GM12874 (cell line): ENCODE data around the gene RARB.

ENCODE experiments used
- TF ChIP-seq, protein P1 (sequence below): IDR thresholded peaks from 2 replicates; pipeline ENCODE4 v1.5.1; 2011; ENCODE audit warnings: low read depth, mild to moderate bottlenecking, control low read depth, low read length, moderate library complexity; ENCODE audit not compliant: insufficient read depth

Gene RARB

DNA sequence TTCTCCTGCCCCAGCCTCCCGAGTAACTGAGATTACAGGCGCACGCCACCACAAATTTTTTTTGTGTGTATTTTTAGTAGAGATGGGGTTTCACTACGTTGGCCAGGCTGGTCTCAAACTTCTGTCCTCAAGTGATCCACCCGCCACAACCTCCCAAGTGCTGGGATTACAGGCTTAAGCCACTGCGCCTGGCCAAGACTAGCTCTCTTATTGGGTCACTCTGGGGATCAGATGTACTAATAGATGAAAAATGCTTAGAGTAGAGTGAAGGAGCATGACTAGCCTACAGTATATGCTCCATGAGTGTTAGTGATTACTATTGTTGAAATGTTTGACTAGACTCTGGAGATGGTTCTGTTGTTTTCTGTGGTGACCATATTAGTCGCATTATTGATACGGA, 21.8 kb downstream of the RARB start:
- TF ChIP-seq, protein P1, sequence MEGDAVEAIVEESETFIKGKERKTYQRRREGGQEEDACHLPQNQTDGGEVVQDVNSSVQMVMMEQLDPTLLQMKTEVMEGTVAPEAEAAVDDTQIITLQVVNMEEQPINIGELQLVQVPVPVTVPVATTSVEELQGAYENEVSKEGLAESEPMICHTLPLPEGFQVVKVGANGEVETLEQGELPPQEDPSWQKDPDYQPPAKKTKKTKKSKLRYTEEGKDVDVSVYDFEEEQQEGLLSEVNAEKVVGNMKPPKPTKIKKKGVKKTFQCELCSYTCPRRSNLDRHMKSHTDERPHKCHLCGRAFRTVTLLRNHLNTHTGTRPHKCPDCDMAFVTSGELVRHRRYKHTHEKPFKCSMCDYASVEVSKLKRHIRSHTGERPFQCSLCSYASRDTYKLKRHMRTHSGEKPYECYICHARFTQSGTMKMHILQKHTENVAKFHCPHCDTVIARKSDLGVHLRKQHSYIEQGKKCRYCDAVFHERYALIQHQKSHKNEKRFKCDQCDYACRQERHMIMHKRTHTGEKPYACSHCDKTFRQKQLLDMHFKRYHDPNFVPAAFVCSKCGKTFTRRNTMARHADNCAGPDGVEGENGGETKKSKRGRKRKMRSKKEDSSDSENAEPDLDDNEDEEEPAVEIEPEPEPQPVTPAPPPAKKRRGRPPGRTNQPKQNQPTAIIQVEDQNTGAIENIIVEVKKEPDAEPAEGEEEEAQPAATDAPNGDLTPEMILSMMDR = no peak

DNA sequence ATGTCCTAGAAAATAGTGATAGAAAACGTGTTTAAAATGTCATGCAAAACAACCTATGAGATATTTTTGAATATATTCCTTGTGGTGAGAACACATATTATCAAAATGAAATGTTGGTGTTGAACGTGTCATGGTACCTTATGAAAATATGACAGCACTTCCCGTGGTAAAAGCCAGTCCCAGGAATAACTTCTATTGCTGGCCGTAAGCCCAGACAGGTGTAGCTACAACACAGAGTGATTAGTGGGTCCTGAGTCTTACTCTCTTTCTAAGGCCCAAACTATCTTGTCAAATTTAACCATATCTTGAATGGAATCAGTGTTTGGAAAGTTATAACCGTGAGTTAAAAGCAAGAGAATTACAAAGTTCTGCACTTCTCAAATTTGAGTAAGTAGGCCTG, 24.1 kb downstream of the RARB start:
- TF ChIP-seq, protein P1 = no peak

DNA sequence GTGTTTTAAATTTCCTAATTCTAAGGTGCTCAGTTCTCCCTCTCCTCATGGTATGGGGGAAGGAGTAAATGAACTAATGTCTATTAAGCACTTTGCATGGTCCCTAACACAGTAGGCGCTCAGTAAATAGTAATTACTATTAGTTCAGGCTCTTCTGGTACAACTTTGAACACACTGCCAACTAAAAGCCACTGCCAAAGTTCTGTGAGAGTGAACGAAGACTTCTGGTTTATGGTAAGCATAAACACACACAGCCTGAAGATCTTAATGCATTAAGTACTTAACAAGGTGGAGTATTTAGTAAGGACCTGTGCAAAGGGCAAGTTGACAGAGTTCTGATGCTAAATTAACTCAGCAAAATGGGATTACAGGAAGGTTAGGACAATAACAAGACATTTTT, 24.7 kb downstream of the RARB start:
- TF ChIP-seq, protein P1 = no peak

DNA sequence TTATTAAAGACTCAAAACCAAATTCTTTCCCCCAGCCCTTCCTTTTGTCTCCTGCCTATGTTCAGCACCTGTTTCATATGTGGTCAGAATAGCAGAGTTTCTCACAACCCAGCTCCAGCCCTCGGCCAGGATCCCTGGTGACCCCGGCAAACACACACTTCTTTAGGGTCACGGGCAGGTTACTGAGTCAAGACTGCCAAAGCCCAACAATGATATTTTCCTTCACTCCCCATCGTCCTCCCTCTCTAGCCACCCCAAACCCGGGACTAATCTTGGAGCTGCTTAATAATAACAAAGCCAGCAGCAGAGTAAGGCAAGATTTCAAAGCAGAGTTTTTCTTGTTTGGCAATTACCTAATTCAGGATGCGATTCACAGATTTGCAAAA, 25.5 kb downstream of the RARB start:
- TF ChIP-seq, protein P1 = no peak

DNA sequence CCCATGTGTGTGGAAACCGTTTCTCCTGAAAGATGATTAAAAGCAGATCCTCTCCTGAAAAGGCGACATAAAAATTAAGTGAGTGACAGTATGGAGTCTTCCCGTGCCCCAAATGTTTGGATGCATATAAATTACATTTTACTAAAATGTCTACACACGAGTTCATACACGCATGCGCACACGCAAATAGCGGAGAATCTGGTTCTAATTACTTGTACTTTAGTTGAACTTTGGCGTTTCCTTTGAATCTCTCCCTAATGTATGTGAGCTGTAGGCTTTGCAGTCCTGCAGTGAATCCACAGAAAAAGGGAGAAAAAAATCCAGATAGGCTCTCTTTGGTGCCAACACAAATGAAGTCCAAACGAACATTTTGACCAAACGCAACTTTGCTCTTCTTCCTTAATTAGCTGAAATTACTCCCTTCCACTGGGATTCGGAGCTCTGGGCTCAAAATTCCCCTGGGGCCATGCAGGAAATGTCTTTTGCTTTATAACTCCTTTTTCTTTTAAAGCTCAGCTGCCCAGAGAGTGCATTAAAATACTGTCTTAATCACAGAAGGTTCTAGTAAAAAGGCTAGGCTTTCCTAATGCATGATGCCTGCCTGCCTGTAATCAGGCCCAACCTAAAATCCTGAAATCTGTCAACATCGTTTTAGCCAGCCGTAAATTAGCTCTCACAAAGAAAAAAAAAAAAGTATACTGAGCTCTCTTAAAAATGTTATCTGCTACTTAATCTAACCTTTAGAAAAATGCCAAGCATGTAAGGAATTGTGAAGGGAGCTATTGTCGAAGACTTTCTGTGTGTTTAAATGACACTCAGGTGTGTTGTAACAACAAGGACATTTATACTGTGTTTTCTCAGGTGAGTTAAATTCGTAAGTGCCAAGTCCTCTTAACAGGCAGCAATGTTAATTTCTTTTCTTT, 26.2 kb downstream of the RARB start:
- TF ChIP-seq, protein P1 = no peak

DNA sequence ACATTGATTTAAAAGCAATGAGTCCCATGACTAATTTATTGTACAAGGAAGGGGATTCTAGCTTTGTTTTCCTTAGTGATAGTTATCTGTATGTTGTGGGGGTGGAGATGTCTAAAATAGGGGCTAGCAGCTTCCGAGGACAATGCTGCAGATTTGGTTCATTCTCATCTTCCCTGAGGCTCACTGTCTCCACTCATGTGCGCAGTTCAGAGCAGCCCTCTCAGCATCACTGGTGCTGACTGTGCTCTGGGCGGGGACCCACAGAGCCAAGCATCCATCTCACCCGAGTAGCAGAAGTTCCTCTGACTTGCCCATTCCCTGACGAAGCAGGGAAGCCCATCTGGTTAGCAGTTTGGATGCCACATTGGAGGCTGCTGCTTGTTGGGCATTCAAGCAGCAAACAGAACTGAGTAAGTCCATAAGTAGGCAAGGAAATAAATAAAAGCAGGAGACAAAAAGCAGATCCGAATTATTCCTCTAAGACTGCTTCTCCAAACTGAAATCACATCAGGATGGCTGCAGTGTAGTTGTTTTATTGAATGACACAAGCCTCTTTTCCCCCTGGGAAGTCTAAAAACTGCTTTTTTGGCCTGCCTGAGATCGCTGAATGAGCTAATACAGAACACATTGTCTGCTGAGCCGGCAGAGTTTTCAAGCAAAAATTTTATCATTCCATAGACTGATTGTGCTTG, 27.5 kb downstream of the RARB start:
- TF ChIP-seq, protein P1 = no peak
